HL-60 (cell line): Measurements from ENCODE around the gene EPYC.
A peak's percentile ranks its signal among the peaks of the same experiment; 100 is the strongest.

ENCODE experiments used
- CTCF ChIP-seq: IDR thresholded peaks from one replicate; pipeline ENCODE4 v1.5.1; 2011; ENCODE audit warnings: low read length, control low read depth, inconsistent platforms; ENCODE audit not compliant: insufficient read depth
- POLR2AphosphoS5 ChIP-seq: IDR thresholded peaks from 2 replicates; pipeline ENCODE4 v1.6.1; 2012; ENCODE audit warnings: low read depth
- TF ChIP-seq, protein P1 (sequence below): IDR thresholded peaks from 2 replicates; pipeline ENCODE4 v1.6.1; 2012; ENCODE audit warnings: low read depth; ENCODE audit not compliant: insufficient replicate concordance

DNA sequence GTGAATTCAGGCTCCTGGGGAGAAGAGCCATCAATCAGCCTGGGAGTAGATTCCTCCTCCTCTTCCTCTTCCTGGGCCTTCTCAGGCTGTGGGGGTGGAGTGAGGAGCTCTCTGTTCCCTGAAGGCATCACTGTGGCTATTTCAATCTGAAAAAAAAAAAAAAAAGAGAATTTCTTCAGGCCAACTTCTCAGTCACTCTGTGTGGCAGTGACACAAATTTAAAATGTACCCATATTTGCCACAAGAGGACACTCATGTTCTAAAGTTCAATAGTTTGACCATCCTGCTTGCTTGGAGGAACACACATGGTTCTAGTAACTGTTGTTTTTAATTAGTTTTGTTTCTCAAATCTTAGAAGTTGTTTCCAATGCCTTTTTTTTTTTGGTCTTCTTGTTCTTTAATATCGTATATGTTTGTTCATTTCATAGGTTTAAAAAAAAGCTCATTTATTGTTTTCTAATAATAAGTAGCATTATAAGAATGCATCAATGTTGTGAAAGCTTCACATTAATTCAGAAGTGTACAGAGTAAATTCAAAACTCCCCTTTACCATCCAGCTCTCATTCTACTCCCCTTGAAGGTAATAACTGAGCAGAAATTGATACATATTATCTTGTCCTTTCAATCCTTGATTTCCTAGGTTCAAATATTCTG lies 26.5 kb downstream of the EPYC start:
- TF ChIP-seq, protein P1, sequence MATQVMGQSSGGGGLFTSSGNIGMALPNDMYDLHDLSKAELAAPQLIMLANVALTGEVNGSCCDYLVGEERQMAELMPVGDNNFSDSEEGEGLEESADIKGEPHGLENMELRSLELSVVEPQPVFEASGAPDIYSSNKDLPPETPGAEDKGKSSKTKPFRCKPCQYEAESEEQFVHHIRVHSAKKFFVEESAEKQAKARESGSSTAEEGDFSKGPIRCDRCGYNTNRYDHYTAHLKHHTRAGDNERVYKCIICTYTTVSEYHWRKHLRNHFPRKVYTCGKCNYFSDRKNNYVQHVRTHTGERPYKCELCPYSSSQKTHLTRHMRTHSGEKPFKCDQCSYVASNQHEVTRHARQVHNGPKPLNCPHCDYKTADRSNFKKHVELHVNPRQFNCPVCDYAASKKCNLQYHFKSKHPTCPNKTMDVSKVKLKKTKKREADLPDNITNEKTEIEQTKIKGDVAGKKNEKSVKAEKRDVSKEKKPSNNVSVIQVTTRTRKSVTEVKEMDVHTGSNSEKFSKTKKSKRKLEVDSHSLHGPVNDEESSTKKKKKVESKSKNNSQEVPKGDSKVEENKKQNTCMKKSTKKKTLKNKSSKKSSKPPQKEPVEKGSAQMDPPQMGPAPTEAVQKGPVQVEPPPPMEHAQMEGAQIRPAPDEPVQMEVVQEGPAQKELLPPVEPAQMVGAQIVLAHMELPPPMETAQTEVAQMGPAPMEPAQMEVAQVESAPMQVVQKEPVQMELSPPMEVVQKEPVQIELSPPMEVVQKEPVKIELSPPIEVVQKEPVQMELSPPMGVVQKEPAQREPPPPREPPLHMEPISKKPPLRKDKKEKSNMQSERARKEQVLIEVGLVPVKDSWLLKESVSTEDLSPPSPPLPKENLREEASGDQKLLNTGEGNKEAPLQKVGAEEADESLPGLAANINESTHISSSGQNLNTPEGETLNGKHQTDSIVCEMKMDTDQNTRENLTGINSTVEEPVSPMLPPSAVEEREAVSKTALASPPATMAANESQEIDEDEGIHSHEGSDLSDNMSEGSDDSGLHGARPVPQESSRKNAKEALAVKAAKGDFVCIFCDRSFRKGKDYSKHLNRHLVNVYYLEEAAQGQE = no peak
- TF ChIP-seq POLR2AphosphoS5 = no peak
- peak; percentile 37 for TF ChIP-seq CTCF
